Amniotic stem cell (primary cell): ENCODE results near the gene GPAT3.
A peak's percentile ranks its signal among the peaks of the same experiment; 100 is the strongest.
"Not testable (repeated sequence)": the region's sequence is repeated elsewhere in the genome, so short reads cannot be mapped to it uniquely, and the experiment has no call there.

Experiments used
- DNase-seq: peaks from one replicate; lab custom pipeline; 2025; lab: John Stamatoyannopoulos, UW

Gene GPAT3

DNA sequence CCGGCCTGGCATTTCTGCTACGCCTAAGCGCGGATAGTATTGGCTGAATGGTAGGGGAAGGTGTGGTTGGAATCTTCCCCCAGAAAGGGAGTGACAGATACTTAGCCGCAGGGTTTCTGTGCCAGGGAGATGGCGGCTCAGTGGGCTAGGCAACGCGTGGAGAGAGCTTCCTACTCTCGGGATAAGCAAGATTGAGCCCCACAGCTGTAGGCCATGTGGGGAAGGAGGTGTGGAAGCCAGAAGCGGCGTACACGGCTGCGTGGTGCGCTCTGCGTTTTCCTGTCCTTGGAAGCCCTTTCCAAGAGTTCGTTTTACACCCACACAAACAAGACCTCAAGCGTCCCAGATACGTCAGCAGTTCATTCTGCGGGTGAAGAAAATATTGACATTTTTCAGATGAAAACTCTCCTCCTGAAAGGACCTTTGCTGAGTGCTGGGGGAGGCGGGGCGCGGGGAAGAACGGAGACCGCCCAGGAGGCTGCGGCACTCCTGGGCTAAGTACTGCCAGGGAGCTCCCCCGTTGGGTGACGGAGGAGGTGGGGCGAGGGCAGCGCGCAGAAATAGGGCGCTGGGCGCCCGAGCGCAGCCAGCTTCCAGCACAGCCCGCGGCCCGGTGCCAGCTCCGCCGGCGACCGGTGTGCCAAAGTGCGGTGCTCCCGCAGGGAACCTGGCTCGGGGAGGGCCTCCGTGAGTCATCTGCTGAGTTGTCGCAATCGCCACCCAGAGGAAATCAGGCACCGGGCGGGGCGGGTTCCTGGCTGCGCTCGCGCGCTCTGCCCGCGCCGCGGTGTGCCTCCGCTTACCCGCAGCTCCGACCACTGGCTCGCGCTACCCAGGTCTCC is at the start of gene GPAT3:
TSS of gene GPAT3 (plus strand) at position 589 of the 842 bp plus-strand sequence. CDS start 515 bp downstream, outside the sequence.
- peak; percentile 38 for DNase-seq

DNA sequence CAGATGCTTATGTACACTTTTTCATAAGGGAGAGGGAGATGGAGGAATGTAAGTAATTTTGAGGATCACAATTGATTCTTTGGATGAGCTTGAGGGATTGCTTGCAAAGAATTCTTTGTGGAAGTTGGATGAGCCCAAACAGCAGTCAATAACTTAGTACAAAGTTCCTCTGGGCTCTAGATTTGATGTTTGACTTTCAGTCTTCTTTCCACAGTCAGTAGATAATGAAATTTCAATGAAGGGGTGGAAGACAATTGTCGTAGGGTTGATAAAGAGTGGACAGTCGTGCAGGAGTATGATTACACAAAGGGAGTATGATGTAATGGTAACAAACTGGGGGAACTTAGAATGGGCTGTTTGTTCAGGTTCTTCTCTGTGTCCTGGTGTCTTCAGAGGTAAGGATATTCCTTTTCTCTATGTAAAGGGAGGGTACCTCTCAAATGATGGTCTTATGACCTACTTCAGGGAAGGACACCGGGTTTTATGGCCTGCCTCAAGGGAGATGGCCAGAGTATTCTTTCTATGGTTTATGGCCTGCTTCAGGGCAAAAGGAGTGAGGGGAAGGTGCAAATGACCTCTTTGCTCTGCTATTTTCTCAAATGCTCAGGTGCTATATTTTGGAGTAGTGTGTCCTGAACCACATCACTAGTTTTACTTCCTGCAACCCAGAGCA is 49.3 kb upstream of the GPAT3 start:
- no peak for DNase-seq

DNA sequence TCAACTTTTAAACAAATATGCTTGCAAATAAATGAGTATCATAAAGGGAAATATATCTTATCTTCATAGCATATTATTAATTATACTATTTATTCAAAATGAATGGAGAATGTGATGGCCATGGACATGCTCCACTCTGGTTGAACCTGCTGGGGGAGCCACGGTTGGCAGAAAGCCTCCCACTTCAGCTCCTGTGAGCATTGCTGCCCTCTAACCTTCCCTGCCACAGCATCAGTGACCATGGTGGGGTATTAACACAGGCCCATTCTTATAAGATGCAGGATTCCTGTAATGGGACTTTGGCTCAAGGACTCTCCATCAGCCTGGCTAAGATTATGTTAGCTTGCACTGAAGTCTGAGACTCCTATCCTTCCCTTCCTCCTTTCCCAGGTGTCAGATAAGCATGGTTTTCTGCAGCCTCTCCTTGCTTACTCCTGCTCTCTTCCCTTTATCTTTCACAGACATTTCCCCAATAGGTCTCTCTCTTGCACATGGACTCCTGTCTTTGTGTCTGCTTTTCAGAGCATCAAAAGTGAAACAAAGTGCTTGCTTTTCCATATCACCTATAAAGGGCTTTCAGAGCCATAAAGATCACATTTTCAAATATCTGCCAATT is 46.1 kb upstream of the GPAT3 start:
- DNase-seq: no peak

DNA sequence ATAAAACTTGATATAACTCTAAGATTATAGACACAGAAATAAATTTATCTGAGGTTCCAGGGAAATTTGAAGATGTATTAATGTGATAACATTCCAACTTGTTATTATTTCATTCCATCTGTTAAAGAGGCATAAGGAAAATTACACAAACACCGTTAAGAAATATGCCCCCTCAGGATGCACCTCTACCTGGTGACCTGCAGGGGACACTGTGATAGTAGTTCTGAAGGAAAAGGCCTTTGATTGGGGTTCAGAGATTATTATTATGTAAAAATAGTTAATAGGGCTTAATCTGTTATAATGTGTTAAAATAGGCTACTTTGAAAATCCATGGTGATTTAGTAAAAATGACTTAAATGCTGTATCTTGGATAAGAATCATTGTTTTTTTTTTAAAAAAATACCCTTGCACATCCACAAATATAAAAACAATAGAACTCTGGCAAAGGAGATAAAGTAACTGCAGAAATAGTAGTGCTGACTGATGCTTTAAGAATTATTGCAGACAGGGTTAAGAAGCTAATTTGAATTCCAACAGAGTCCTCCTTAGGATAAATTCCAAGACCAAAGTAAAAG is 44.9 kb upstream of the GPAT3 start:
- DNase-seq: no peak

DNA sequence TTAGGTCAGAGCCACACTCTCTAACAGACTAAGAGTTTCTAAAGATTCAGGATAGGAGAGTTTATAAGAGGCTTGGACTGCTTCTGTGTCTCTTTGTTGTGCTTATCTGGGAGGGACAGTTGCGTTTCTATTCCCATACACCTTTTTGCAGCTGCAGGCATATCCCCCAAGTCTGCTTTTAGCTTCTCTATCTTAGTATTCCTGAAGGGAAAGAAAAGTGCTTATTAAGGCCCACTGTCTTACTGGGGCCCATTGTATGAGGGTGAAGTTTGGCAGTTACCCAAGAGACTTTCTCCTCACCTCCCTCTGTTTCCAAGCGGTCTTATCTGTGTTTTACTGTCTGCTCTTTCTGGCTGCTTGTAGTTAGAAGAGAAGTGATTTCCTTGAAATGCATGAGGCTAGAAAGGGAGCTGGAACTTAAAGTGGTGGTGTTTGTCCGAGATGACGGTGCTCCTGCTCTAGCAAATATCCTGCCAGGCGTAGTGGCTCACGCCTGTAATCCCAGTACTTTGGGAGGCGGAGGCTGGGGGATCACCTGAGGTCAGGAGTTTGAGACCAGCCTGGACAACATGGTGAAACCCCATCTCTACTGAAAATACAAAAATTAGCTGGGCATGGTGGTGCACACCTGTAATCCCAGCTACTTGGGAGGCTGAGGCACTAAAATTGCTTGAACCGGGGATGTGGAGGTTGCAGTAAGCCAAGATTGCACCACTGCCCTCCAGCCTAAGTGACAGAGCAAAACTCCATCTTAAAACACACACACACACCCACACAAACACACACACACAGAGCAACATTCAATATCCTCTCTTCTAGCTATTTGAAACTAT is 39.6 kb upstream of the GPAT3 start:
- not testable (repeated sequence) for DNase-seq

DNA sequence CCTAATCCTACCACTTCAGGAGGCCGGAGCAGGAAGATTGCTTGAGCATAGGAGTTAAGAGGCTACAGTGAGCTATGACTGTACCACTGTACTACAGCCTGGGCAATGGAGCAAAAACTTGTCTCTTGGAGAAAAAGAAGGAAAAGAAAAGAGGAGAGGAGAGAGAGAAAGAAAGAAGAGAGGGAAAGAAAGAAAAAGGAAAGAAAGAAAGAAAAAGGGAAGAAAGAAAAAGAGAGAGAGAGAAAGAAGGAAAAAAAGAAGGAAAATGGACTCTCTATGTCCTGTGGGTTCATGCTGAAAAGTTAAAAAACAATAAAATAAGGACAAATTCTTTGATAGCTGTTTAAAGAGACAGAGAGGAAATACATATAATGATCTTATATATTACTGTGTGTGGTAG is 37.7 kb upstream of the GPAT3 start:
- DNase-seq: no peak

DNA sequence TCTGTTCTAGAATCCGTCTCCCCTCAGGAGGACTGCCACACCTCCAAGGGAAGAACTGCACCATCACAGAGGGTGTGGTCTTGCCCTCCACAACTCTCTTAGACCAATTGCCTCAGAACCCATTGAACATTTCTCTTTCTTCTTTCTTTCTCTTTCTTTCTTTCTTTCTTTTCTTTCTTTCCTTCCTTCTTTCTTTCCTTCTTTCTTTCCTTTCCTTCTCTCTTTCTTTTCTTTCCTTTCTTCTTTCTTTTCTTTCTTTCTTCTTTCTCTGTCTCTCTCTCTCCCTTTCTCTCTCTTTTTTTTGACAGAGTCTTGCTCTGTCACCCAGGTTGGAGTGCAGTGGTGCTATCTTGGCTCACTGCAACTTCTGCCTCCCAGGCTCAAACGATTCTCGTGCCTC is 34.2 kb upstream of the GPAT3 start:
- not testable (repeated sequence) for DNase-seq

DNA sequence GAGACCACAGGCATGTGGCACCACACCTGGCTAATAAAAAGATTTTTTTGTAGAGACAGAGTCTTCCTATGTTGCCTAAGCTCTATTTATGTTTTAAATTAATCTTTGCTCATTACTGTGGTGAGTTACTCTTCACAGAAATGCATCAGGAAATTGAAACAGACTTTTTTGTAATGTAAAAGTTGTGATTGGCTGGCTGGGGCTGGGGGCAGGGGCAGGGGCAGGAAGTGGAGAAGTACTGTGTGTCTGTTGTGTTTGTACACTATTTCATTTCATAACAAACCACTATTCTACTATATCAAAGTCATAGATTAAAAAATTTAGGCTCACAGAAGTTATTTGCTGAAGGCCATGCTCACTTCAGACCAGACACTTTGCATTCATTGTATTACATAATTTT is 31.9 kb upstream of the GPAT3 start:
- no peak for DNase-seq

DNA sequence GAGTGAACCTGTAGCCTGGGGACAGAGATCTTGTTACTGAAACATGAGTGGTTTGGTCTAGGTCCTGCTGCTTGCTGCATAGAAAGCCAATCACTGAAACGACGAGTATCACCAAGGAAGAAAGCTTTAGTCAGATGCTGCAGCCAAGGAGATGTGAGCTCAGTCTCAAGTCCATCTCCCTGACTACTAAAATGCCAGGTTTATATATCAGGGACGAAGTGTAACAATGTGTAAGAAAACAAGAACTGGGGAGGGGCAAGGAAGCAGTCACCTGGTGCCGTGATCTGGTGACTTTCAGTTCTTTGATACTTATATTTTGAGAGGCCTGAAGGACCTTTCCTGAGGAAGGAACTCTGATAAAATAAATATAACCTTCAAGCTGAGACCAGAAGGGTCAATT is 31.4 kb upstream of the GPAT3 start:
- no peak for DNase-seq

DNA sequence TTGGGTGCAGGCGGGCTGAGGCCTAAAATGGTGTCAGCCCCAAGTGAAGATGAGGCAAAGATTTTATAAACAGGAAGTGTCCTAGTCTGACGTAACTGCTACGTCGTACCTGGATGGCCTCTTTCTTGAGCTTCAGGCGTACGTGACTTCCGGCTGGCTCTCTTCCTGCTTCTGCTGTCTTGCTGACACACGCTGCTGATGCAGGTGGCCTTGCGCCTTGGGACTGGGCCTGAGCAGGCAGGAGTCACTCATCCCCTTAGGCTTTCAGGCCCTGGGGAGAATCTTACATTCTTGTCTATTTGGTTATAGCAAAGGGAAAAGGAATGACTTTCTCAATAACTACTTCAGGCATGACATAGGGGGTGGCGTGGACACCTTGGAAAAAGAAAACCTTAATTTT is 30.9 kb upstream of the GPAT3 start:
- DNase-seq: no peak

DNA sequence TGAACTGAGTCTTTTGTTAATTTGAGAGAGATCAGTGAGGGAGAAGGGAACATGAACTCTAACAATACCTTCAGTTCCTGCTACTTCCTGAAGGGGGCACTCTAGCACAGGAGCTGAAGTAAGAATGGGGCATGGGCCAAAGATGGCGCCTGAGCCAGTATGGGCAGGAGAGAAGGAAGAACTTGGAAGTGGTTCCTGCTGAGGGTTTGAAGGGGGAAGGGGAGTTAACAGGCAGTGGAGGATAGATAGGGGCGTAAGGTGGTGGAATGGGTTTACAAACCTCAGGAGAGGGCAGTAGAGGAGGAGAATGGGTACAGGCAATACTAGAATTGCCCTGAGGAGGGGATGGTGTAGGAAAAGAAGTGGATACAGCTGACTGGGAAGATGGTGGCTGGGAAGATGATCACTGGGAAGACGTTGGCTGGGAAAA is 26.7 kb upstream of the GPAT3 start:
- not testable (repeated sequence) for DNase-seq

DNA sequence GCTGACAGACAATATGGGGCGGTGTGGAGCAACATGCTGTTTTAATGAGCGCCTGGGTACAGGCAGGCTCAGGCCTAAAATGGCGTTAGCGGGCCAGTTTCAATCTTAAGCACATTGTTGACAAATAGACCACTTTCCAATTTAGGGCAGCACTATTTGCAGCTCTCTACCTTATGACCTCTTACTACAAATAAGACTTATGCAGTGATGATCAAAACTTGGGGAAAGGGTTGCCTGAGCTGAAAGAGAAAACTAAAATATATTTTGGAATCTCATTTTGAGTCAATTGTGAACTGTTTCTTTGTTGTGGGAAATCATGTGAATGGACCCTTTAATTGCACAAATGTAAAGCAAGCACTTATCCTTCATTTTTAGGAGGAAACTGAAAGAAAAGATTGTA is 25.5 kb upstream of the GPAT3 start:
- no peak for DNase-seq

DNA sequence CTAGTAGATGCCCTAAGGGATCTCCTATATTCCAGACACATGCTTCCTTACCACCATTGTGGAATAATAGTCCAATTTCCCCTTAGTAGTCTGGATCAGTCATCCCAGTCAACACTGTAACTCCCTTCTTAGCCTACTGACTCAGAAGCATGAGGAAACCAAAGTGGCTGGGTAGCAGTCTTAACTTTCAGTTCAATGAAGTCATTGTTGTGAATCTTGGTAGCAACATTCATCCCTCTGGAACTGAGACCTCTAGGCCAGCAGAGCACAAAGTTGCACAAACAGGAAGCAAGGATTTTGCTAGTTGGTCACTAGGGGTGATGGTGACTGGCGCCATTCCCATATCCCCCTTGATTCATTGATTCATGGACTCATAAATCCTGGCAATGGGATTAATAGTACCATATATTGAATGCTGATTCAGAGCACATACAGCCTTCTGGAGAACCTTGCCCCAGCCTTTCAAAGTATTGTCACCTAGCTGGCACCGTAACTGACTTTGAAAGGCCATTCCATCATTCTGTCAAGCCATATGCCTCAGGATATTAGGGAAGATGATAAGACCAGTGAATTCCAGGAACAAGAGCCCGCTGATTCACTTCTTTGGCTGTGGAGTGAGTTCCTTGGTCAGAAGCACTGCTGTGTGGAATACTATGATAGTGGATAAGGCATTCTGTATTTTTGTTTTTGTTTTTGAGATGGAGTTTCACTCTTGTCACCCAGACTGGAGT is 19.7 kb upstream of the GPAT3 start:
- DNase-seq: no peak

DNA sequence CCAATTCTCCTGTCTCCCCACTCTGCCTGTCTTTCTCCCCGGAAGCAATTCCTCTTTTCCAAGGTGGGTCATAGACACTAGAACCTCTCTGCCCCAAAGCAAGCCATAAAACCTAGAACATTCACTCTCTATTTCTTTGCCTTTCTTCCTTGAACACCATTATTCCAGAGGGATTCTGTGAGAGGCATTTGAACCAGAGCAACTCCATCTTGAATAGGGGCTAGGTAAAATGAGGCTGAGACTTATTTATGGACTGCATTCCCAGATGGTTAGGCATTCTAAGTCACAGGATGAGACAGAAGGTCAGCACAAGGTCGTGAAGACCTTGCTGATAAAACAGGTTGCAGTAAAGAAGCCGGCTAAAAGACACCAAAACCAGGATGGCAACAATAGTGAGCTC is 13.7 kb upstream of the GPAT3 start:
- DNase-seq: no peak

DNA sequence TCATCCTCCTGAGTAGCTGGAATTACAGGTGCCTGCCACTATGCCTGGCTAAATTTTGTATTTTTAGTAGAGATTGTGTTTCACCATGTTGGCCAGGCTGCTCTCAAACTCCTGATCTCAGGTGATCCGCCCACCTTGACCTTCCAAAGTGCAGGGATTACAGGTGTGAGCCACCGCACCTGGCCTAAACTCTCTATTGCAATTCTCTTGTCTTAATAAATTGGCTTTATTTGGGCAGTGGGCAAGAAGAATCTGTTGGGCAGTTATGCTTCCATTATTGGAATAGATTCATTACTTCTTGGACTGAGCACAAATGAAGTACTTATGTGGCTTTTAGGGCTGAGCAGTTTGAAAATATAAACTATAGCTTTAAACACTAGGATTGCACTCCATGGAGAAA is 8.2 kb upstream of the GPAT3 start:
- DNase-seq: no peak

DNA sequence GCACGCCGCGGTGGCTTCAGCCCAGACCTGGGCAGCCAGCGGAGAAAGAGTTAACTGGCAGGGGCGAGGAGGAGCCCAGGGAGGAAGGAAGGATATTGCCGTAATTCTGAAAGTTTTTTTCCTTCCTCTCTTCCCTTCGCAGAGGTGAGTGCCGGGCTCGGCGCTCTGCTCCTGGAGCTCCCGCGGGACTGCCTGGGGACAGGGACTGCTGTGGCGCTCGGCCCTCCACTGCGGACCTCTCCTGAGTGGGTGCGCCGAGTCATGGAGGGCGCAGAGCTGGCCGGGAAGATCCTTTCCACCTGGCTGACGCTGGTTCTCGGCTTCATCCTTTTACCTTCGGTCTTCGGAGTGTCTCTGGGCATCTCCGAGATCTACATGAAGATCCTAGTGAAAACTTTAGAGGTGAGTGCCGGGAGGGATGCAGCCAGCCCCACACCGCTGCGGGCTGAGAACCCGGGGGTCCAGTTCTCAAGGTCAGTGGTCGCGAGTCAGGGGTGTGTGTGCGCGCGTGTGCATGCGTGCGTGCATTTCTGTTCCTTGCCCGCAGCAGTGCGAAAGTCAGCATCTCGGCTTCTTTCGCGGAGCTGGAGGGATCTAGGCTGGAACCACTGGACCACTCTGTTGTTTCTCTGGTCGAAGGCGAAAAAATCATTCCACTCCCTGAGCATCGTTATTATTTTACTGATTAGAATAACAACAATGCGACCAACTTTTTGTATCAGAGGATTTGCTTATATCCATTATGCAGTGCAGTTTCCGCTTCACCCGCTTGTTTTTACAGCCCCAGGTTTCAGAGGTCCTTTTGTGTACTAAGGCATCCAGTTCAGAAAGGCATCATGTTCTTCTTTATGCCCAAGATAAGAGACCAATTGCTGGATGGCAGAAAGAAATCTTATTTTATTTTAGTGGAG is 709 bp downstream of the GPAT3 start:
- no peak for DNase-seq

DNA sequence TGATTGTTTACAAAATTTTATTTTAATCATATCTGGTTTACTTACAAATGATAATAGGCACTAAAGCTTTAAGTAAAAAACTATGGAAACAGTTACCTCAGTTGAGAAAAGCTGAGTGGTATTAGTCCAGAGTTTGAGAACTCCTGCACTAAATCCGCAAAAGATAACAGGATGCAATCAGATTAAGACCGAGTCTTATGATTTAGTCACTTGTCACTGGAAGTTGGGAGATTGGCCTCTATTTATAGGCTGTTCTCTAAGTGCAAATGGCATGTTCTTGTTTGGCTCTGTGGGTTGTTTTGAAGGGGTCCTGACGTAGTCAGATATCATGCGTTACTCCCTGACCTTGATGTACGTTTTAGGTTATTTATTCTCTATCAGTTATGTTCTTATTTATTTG is 6.3 kb downstream of the GPAT3 start:
- DNase-seq: no peak

DNA sequence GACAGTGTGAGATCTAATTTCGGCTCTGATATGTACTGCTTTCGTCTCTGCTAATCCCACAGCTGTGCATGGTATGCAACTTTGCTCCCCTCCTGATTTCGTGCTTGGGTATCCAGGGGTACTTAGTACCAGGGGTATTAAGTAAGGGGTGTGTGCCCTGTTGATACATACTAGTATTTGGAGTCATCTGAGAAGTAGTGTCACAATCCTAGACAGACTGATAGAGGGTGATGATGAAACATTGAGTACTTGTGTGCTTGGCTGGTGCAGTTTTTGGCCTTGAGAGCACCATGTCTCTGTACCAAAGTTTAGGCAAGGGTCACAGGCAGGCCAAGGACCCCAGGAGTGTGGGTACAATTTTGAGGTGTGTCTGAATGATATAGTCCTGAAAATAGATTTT is 10.9 kb downstream of the GPAT3 start:
- DNase-seq: no peak

DNA sequence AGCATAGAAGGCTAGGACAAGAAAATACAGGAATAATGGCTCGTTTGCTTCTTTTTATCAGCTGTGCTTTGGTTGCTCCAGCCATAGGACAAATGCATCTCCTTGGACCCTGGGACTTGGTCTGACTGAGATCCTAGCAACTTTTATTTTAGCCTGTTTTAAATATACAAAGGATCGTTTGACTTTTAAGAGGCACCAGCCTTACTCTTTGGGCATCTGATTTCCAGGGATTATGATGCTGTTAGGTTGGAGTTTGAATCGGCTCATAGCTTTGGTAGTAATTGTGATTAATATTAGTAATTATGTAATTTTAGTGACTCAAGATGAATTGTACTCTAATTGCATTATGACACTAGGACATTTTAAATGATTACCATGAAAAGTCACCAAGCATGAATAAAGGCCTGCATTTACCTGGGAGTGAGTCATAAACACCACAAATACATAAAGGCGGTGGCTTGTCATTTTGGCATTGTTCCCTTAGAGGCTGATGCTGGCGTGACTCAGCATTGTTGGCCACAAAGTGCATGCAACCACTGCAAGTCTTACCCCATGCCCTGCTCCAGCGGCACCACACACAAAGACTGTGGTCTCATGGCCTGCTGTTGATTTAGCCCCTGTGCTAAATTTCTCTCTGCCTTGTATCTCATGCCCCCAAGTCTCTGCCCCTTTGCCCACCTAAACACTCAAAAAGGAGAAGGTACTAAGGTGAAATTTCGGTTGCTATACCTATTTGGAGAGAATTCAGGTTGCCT is 12.4 kb downstream of the GPAT3 start:
- peak; percentile 84 for DNase-seq
